ENCODE measurements around the gene ADCK2. TPM values are rescaled to one million over a fixed set of nuclear protein-coding genes. Genes with fewer than 3 reads are reported as not detected.
"Not testable (repeated sequence)": the region's sequence is repeated elsewhere in the genome, so short reads cannot be mapped to it uniquely, and the experiment has no call there.

ADCK2 gene
- total RNA-seq, 1 donor from 2014 or later, result 37.6 TPM

DNA sequence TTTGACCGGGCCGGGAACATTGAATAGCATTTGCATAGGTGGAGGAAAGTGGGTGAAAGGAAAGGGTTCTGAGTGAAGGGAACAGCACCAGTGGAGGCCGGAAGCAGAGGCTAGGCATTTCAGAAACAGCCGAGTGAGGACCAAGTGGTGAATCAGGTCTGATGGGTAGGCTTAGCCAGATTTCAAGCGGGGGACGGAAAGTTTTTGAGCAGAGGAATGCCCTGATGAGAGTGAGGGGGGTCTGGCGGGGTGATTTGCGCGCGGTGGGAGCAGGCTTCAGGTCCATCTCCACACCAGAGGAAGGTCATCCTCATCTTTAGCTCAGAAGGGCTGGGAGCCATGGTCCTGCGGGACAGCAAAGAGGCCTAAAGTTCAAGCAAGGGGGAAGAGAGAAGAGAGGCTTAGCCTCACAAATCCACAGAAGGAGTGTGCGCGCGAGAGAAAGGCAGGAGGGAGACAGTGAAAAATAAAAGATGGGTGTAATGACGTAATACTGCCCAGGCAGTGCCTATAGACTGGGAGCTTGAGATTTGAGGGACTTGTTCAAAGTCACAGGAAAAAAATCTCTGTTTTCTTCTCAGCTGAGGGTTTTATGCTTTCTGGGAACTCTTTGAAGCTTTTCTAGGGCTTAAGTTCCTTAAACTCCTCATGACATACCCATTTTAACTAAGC lies 31.1 kb upstream of the ADCK2 start:
- Mint-ChIP-seq H3K4me1 (ENCODE audit: unreplicated experiment) (peaks cover 35% of the 10 kb centered on the region), H3K27me3 (ENCODE audit: unreplicated experiment) (peaks cover 22% of the 10 kb centered on the region), H3K27ac (ENCODE audit: unreplicated experiment) (peak overlapping the region; percentile 80), H3K9me3 (ENCODE audit: unreplicated experiment) (no peaks in the 10 kb centered on the region), H3K4me3 (ENCODE audit: unreplicated experiment) (peak overlapping the region; percentile 87), H3K36me3 (ENCODE audit: low read depth, unreplicated experiment) (peaks cover 9% of the 10 kb centered on the region)
- DNase-seq (ENCODE audit: low spot score), result no peak
- TF ChIP-seq, protein P1, sequence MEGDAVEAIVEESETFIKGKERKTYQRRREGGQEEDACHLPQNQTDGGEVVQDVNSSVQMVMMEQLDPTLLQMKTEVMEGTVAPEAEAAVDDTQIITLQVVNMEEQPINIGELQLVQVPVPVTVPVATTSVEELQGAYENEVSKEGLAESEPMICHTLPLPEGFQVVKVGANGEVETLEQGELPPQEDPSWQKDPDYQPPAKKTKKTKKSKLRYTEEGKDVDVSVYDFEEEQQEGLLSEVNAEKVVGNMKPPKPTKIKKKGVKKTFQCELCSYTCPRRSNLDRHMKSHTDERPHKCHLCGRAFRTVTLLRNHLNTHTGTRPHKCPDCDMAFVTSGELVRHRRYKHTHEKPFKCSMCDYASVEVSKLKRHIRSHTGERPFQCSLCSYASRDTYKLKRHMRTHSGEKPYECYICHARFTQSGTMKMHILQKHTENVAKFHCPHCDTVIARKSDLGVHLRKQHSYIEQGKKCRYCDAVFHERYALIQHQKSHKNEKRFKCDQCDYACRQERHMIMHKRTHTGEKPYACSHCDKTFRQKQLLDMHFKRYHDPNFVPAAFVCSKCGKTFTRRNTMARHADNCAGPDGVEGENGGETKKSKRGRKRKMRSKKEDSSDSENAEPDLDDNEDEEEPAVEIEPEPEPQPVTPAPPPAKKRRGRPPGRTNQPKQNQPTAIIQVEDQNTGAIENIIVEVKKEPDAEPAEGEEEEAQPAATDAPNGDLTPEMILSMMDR (IDR thresholded peaks at IDR 0.05; ENCODE audit: unreplicated experiment), result no peak

DNA sequence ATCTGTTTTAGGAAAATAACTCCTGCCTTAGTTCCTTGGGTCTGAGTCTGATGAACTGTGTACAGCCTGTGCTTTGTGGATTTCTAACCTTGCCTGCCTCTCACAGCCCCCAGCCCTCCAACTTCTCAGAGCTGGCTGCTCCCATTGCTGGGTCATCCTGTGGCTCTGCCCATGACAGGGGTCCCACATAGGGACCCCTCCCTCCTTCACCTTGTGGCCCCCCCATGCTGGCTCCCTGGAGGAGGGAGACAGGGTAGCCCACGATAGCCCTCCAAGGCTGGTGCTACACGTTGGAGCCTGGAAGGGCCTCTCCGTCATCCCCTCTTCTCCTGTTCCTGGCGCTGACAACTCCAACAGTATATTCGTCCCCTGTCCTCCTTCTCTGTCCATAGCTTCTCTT lies 29.3 kb upstream of the ADCK2 start:
- no peak overlapping the region for H3K27ac Mint-ChIP-seq (ENCODE audit: unreplicated experiment)
- H3K27me3 Mint-ChIP-seq (ENCODE audit: unreplicated experiment), result peaks cover 17% of the 10 kb centered on the region
- peaks cover 19% of the 10 kb centered on the region for H3K4me1 Mint-ChIP-seq (ENCODE audit: unreplicated experiment)
- H3K9me3 Mint-ChIP-seq (ENCODE audit: unreplicated experiment), result no peaks in the 10 kb centered on the region
- H3K4me3 Mint-ChIP-seq (ENCODE audit: unreplicated experiment), result peak overlapping the region; percentile 64
- DNase-seq (ENCODE audit: low spot score), result no peak
- TF ChIP-seq, protein P1 (IDR thresholded peaks at IDR 0.05; ENCODE audit: unreplicated experiment), result no peak
- H3K36me3 Mint-ChIP-seq (ENCODE audit: low read depth, unreplicated experiment), result peaks cover 9% of the 10 kb centered on the region

DNA sequence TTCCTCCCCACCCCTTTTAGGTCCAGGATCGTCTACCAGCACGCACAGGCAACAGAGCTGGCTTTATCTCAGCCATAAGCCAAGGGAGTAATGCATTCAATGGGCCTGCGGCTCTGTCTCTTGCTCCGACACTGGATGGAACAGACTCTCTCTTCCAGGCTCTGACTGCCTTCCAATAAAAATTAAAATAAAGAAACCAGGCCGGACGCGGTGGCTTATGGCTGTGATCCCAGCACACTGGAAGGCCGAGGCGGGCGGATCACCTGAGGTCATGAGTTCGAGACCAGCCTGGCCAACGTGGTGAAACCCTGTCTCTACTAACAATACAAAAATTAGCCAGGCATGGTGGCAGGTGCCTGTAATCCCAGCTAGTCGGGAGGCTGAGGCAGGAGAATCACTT lies 28.0 kb upstream of the ADCK2 start:
- H3K4me1 Mint-ChIP-seq (ENCODE audit: unreplicated experiment); H3K27ac Mint-ChIP-seq (ENCODE audit: unreplicated experiment); H3K9me3 Mint-ChIP-seq (ENCODE audit: unreplicated experiment); H3K27me3 Mint-ChIP-seq (ENCODE audit: unreplicated experiment); H3K36me3 Mint-ChIP-seq (ENCODE audit: low read depth, unreplicated experiment); H3K4me3 Mint-ChIP-seq (ENCODE audit: unreplicated experiment); DNase-seq (ENCODE audit: low spot score): not testable (repeated sequence)

DNA sequence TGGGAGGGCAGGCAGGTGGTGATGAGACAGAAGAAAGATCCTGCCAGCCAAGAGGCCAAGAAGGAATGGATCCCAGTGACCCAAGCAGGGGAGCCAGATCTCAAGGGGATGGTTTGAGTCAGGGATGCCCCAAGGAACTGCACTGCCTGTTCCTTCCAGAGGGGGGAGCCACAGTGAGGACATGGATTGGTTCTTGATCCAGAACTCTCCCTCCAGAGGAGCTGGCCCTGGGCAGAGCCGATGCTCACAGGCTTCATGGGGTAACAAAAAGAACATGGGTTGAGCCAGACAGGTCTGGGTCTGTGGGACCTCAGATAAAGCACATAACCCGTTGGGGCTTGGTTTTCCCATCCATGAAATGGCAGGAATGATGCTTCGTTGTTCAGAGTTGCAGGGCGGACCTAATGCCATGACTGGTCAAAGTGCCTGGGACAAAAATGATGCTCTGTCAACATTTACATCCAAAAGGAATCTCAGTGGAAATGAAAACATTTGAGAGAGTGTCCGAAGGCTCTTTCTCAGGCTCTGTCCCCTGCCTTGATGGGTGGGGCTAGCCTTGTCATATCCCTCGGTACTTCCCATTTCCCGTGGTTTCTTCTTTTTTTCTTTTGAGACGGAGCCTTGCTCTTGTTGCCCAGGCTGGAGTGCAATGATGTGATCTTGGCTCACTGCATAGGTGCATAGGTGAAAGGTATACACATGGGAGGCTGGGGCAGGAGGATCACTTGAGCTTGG lies 27.4 kb upstream of the ADCK2 start:
- Mint-ChIP-seq H3K36me3 (ENCODE audit: low read depth, unreplicated experiment) (no peaks in the 10 kb centered on the region), H3K4me1 (ENCODE audit: unreplicated experiment) (peaks cover 6% of the 10 kb centered on the region), H3K27me3 (ENCODE audit: unreplicated experiment) (peaks cover 5% of the 10 kb centered on the region), H3K27ac (ENCODE audit: unreplicated experiment) (no peak overlapping the region), H3K9me3 (ENCODE audit: unreplicated experiment) (no peaks in the 10 kb centered on the region), H3K4me3 (ENCODE audit: unreplicated experiment) (no peak overlapping the region)
- TF ChIP-seq, protein P1 (IDR thresholded peaks at IDR 0.05; ENCODE audit: unreplicated experiment), result peak; percentile 69
- DNase-seq (ENCODE audit: low spot score), result peak; percentile 49

DNA sequence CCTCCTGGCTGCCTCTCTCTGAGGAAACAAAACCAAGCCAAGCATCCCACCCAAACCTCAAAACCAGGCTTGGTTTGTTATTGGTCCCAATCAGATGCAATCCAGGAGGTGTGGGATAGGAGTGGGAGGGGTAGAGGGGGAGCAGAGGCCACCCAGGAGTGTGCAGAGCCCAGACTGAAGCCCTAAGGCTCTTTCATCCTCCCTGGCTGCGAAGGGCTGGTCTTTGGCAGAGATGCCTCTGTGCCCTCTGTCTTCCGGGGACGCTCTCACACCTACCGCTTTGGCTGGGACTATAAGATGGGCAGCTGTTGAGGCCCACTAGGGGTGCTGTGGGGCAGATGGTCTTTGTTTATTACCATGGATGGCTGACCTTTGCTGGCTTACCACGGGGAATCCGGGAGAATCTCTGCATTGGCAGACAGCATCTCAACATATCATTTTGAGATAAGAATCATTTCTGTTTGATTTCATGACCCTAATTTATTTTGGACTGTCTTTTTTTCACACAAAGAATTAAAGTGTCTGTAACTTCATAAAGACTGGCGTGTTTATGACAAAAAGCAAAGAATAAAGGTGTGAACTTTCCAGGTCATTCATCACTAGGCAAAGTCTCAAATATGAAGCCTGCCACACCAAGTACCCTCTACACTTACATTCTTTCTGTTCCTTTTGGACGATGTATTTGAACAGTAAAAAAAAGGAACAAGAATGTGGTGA lies 25.7 kb upstream of the ADCK2 start:
- H3K36me3 Mint-ChIP-seq (ENCODE audit: low read depth, unreplicated experiment), result no peaks in the 10 kb centered on the region
- H3K4me1 Mint-ChIP-seq (ENCODE audit: unreplicated experiment), result no peaks in the 10 kb centered on the region
- H3K27me3 Mint-ChIP-seq (ENCODE audit: unreplicated experiment), result peaks cover 4% of the 10 kb centered on the region
- TF ChIP-seq, protein P1 (IDR thresholded peaks at IDR 0.05; ENCODE audit: unreplicated experiment), result peak; percentile 43
- no peaks in the 10 kb centered on the region for H3K9me3 Mint-ChIP-seq (ENCODE audit: unreplicated experiment)
- no peak overlapping the region for H3K27ac Mint-ChIP-seq (ENCODE audit: unreplicated experiment)
- peak; percentile 46 for DNase-seq (ENCODE audit: low spot score)
- H3K4me3 Mint-ChIP-seq (ENCODE audit: unreplicated experiment), result no peak overlapping the region

Data from endothelial cell (in vitro differentiated cells).